Activated naive CD8-positive, alpha-beta T cell (primary cell): ENCODE measurements around the gene DNAJC15.

Source experiments
- H3K27ac Mint-ChIP-seq: one replicate; pipeline ENCODE4 v1.8.0; 2021; ENCODE audit warnings: mixed read lengths
- H3K27me3 Mint-ChIP-seq: one replicate; pipeline ENCODE4 v1.8.0; 2021; ENCODE audit warnings: mixed read lengths
- H3K36me3 Mint-ChIP-seq: one replicate; pipeline ENCODE4 v1.8.0; 2021; ENCODE audit warnings: mixed read lengths
- H3K4me1 Mint-ChIP-seq: one replicate; pipeline ENCODE4 v1.8.0; 2021; ENCODE audit warnings: low read depth, mixed read lengths
- H3K4me3 Mint-ChIP-seq: one replicate; pipeline ENCODE4 v1.8.0; 2021; ENCODE audit warnings: mild to moderate bottlenecking, mixed read lengths
- H3K9me3 Mint-ChIP-seq: one replicate; pipeline ENCODE4 v1.8.0; 2021; ENCODE audit warnings: low read depth, mixed read lengths

DNAJC15 gene

DNA sequence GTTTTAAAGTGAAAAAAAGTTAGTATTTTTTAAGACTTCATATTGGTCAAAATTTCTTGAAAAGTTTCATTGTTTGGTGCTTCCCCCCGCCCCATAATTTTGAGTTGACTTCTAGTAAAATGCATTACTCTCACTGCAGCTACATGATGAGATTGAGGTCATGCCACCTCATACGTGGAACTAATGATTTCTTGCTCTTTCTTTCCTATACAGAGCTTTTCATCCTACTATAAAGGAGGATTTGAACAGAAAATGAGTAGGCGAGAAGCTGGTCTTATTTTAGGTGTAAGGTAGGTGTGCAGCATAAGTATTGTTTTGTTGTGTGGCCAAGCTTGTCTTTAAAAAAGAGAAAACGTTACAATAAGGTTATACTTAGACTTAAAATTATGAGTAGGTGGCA, 55.0 kb downstream of the DNAJC15 start:
- Mint-ChIP-seq H3K36me3 (peaks cover 21% of the 10 kb centered on the region), H3K4me1 (peaks cover 42% of the 10 kb centered on the region), H3K27ac (no peak overlapping the region), H3K4me3 (no peak overlapping the region), H3K9me3 (no peaks in the 10 kb centered on the region), H3K27me3 (no peaks in the 10 kb centered on the region)

DNA sequence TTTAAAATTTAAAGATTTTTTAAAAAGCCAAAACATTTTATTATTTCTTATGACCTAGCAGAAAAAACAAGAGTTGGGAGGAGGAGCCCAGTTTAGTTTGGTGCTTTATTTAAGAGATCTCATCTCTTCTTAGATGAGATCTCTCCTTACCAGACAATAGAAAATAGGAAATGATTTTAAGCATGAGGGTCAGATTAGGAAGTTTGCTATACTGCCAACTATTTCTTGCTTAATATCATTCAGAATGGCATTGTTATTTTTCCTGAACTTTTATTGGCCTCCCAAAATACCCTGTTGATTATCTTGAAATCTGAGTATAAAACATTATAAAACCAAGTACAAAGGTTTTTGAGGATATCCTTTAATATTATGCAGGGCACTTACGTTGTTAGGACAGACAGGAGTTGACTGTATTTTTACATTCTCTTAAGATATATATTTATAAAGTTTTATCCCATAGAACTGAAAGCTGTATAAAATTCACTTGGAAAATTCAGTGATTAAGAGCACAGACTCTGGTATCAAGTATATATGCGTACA, 56.1 kb downstream of the DNAJC15 start:
- Mint-ChIP-seq H3K4me3 (no peak overlapping the region), H3K27me3 (no peaks in the 10 kb centered on the region), H3K36me3 (peaks cover 21% of the 10 kb centered on the region), H3K27ac (no peak overlapping the region), H3K4me1 (peaks cover 40% of the 10 kb centered on the region), H3K9me3 (no peaks in the 10 kb centered on the region)

DNA sequence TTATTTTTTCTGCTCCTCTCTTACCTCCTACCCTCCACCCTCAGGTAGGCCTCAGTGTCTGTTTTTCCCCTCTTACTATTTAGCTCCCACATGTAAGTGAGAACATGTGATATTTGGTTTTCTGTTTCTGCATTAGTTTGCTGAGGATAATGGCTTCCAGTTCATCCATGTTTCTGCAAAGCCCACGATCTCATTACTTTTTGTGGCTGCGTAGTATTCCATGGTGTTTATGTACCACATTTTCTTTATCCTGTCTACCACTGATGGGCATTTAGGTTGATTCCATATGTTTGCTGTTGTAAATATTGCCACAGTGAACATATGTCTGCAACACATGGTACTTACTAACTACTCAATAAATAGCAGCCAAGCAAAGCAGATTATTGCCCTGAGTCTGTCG, 56.8 kb downstream of the DNAJC15 start:
- H3K4me1 Mint-ChIP-seq: peaks cover 33% of the 10 kb centered on the region
- H3K9me3 Mint-ChIP-seq: no peaks in the 10 kb centered on the region
- H3K36me3 Mint-ChIP-seq: peaks cover 21% of the 10 kb centered on the region
- no peak overlapping the region for H3K4me3 Mint-ChIP-seq
- no peak overlapping the region for H3K27ac Mint-ChIP-seq
- no peaks in the 10 kb centered on the region for H3K27me3 Mint-ChIP-seq

DNA sequence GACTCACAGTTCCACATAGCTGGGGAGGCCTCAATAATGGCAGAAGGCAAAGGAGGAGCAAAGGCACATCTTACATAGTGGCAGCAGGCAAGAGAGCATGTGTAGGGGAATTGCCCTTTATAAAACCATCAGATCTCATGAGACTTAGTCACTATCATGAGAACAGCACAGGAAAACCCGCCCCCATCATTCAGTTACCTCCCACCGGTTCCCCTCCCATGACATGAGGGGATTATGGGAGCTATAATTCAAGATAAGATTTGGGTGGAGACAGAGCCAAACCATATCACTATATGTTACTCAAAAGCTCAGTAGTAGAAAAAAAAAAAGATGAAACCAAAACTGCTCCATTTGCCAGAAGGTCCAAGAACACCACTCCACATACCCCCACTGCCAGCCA, 58.5 kb downstream of the DNAJC15 start:
- Mint-ChIP-seq H3K36me3 (peaks cover 24% of the 10 kb centered on the region), H3K9me3 (no peaks in the 10 kb centered on the region), H3K4me3 (no peak overlapping the region), H3K4me1 (peaks cover 16% of the 10 kb centered on the region), H3K27me3 (no peaks in the 10 kb centered on the region), H3K27ac (no peak overlapping the region)

DNA sequence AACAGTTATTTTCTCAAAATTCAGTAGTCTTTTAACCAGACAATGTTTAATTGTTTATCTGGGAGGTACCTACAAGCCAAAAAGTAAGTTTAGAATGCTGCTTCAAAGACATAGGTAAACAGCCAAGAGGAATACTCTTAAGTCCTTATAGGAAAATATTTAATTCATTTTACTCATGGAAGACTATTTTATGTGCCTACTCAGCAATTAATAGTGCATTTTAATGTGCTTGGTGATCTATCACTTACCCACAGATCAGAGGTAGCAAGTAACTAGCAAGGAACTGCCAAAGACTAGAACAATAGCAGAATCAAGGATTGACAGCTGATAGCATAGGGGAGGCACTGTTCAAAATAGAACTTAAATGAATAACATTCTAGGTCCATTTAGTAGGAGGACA, 60.4 kb downstream of the DNAJC15 start:
- no peak overlapping the region for H3K4me3 Mint-ChIP-seq
- H3K27ac Mint-ChIP-seq: no peak overlapping the region
- H3K36me3 Mint-ChIP-seq: peaks cover 27% of the 10 kb centered on the region
- no peaks in the 10 kb centered on the region for H3K9me3 Mint-ChIP-seq
- H3K27me3 Mint-ChIP-seq: no peaks in the 10 kb centered on the region
- H3K4me1 Mint-ChIP-seq: peaks cover 14% of the 10 kb centered on the region

DNA sequence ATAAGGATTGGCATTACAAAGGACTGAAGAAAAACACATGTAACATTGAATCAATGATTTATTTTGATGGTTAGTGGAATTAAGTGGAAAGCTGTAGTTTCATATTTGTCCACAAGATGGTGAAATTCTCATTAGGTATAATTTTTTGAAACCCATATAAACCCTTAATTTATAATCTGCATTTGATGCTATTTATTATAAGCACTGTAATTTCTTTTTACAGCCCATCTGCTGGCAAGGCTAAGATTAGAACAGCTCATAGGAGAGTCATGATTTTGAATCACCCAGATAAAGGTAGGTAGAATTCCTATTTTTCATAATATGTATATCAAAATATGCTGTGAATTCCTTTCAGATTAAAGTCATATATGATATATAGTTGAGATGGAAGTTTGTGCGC, 62.2 kb downstream of the DNAJC15 start:
- H3K4me1 Mint-ChIP-seq: peaks cover 14% of the 10 kb centered on the region
- no peaks in the 10 kb centered on the region for H3K27me3 Mint-ChIP-seq
- H3K9me3 Mint-ChIP-seq: peaks cover 4% of the 10 kb centered on the region
- H3K36me3 Mint-ChIP-seq: peaks cover 29% of the 10 kb centered on the region
- no peak overlapping the region for H3K4me3 Mint-ChIP-seq
- H3K27ac Mint-ChIP-seq: no peak overlapping the region

DNA sequence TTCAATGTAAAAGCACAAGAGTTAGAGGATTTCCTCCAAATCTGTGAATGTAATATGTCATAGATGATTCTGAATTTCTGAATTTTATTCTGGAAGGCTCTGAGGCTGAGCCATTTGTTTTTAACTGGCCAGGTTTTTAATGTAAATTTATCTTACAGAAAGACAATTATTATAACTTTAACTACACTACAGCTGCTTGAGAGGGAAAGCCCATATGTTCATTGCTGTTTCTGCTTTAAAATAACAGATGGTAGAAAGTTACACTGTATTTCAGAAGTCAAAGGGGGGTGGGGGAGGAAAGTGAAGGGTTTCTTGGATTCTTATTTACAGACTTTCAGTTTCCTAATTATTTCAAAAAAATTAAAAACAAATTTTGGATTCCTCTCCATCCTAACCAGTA, 62.8 kb downstream of the DNAJC15 start:
- Mint-ChIP-seq H3K9me3 (peaks cover 4% of the 10 kb centered on the region), H3K4me1 (peaks cover 14% of the 10 kb centered on the region), H3K27me3 (no peaks in the 10 kb centered on the region), H3K4me3 (no peak overlapping the region), H3K27ac (no peak overlapping the region), H3K36me3 (peaks cover 28% of the 10 kb centered on the region)

DNA sequence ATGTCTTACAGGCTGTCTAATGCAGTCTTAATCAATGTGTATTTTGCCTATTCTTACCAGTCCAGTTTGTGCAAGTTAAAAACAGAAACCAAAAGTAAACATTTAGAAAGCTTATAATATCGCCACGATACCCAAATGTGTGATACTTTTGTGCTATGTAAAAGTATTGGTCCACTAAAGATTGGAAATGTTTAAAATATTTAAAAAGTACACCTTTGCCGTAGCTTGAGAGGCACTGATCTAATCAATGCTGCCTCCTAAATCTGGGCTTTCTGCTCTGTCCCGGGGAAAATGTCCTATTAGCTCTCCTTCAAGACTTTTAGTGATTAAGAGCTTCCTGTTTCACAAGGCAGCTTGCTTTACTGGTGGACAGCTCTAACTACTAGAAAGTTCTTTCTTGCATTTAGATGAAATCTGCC, 64.7 kb downstream of the DNAJC15 start:
- Mint-ChIP-seq H3K4me1 (peaks cover 9% of the 10 kb centered on the region), H3K36me3 (peaks cover 25% of the 10 kb centered on the region), H3K4me3 (peak overlapping the region; percentile 47), H3K27ac (peak overlapping the region; percentile 3), H3K27me3 (no peaks in the 10 kb centered on the region), H3K9me3 (peaks cover 4% of the 10 kb centered on the region)

DNA sequence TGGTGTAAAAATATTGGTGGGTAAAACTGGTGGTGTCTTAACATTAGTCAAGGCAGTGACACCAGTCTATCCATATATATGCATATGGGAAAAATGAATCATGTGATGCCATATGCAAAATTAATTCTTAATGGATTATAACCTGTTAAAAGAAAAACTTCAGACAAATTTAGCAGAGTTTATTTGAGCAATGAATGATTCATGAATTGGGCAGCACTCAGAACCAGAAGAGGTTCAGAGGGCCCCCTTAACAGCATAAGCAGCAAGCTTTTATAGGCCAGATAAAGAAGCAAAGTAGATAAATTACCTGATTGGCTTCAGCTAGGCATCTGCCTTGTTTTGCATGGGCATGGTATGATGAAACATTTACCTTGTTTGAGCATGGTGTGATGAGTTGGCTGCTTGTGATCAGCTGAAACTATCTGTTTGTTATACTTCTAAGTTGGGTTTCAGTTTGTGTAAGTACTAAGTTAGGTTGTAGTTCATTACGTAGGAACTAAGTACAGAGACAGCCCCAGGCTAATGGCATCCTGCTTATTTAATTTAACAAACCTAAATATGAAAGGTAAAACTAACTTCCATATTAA, 66.6 kb downstream of the DNAJC15 start:
- H3K36me3 Mint-ChIP-seq: peaks cover 25% of the 10 kb centered on the region
- H3K9me3 Mint-ChIP-seq: peaks cover 4% of the 10 kb centered on the region
- H3K27me3 Mint-ChIP-seq: no peaks in the 10 kb centered on the region
- no peak overlapping the region for H3K27ac Mint-ChIP-seq
- H3K4me3 Mint-ChIP-seq: no peak overlapping the region
- peaks cover 14% of the 10 kb centered on the region for H3K4me1 Mint-ChIP-seq

DNA sequence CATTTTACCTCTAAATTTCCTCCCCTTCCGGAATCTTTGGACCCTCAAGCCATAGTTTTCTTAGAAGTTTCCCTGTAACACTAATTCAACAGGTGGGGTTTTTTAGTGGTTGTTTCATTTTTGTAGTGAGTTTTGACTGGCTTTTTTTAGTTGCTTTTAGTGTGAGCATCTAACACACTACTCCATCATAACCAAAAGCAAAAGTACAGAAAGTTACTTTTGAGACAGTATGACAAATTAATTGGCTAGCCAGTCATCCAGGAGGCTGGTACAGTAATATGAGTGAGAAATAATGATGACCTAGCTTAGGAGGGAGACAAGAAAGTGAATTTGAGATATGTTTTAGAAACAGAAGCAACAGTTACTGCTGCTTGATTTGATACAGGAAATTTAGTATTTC, 71.5 kb downstream of the DNAJC15 start:
- Mint-ChIP-seq H3K9me3 (no peaks in the 10 kb centered on the region), H3K4me3 (no peak overlapping the region), H3K4me1 (peaks cover 13% of the 10 kb centered on the region), H3K36me3 (peaks cover 18% of the 10 kb centered on the region), H3K27me3 (no peaks in the 10 kb centered on the region), H3K27ac (peak overlapping the region; percentile 1)

DNA sequence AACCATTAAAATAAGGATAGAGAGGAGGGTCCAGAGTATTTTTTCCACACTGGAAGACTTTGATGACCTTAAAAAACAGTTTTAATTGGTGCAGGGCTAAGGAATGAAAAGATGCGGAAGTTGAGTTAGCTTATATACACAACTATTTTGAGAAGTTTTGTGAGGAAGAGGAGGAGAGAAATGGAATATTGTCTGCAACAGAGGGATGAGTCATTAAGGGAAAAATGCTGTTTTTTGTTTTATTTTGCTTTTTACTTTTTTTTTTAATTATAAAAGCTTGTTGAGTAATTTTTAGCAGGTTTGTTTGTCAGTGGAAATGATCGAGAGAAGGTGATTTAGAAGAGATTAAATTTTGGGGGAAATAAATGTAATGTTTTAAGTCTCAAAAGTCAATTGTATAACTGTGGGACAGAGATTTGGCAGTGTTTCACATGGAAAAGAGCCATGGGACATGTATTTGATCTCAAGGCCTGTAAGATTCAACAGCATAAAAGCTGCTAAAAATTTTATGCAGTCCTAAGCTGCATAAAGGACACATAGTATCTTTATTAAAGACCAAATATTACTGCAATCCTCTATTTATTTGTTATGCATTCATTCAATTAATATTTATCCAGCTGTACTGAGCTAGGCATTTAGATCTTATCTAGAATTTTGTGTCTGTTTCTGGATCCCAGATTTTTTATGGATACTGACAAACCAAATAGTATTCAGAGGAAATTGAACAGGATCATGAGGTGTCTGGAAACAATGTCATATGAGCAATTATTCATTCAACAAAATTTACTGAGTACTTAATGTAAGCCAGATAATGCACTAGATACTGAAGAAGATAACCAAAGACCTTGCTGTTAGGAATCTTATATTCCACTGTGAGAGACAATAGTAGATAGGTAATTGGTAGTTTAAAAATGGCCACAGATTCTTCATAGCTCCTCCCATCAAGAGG, 72.7 kb downstream of the DNAJC15 start:
- H3K27ac Mint-ChIP-seq: no peak overlapping the region
- H3K27me3 Mint-ChIP-seq: no peaks in the 10 kb centered on the region
- H3K36me3 Mint-ChIP-seq: peaks cover 22% of the 10 kb centered on the region
- H3K4me1 Mint-ChIP-seq: peaks cover 13% of the 10 kb centered on the region
- no peak overlapping the region for H3K4me3 Mint-ChIP-seq
- H3K9me3 Mint-ChIP-seq: peaks cover 6% of the 10 kb centered on the region

DNA sequence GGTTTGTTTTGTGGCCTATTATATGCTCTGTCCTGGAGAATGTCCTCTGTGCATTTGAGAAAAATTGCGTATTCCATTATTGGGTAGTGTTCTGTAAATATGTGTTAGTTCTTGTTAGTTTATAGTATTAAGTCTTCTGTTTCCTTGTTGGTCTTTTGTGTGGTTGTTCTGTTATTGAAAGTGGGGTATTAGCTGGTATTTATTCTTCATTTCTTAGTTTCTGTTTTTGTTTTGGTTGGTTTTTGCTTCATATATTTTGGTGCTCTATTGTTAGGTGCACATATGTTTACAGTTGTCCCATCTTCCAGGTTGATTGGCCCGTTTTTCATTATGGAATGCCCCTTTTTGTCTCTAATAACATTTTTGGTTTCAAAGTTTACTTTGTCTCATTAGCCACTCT, 77.3 kb downstream of the DNAJC15 start:
- H3K27ac Mint-ChIP-seq: no peak overlapping the region
- no peaks in the 10 kb centered on the region for H3K27me3 Mint-ChIP-seq
- H3K4me1 Mint-ChIP-seq: peaks cover 13% of the 10 kb centered on the region
- H3K4me3 Mint-ChIP-seq: no peak overlapping the region
- peaks cover 6% of the 10 kb centered on the region for H3K9me3 Mint-ChIP-seq
- H3K36me3 Mint-ChIP-seq: peaks cover 25% of the 10 kb centered on the region

DNA sequence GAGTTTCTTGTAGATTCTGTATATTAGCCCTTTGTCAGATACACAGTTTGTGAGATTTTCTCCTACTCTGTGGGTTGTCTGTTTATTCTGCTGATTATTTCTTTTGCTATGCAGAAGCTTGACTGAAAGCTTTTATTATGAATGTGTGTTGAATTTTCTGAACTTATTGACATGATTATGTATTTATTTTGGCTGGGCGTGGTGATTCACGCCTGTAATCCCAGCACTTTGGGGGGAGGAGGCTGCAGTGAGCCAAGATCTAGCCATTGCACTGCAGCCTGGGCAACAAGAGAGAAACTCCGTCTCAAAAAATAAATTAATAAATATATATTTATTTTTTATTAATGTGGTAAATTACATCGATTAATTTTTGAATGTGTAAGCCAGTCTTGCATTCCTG, 78.9 kb downstream of the DNAJC15 start:
- H3K36me3 Mint-ChIP-seq: peaks cover 20% of the 10 kb centered on the region
- H3K27me3 Mint-ChIP-seq: no peaks in the 10 kb centered on the region
- no peak overlapping the region for H3K4me3 Mint-ChIP-seq
- H3K4me1 Mint-ChIP-seq: peaks cover 12% of the 10 kb centered on the region
- peaks cover 6% of the 10 kb centered on the region for H3K9me3 Mint-ChIP-seq
- no peak overlapping the region for H3K27ac Mint-ChIP-seq

DNA sequence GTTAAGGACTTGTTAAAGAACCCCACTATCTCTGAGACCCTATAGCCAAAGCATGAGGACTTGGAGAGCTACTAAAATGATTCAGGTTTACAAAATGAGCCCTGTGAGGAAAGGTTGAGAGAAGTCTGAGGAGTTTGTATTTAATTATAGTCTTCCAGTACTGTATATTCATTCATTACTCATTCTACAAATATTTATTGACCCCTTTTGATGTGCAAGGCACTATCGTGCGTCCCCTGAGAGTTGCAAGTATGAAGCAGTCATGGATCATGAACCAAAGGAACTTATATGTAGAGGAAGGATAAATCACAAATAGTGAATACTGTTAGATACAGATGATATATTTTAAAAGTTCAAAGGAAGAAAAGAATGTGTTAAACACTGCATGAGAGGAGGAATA, 84.4 kb downstream of the DNAJC15 start:
- H3K4me1 Mint-ChIP-seq: no peaks in the 10 kb centered on the region
- no peaks in the 10 kb centered on the region for H3K27me3 Mint-ChIP-seq
- peaks cover 13% of the 10 kb centered on the region for H3K36me3 Mint-ChIP-seq
- no peak overlapping the region for H3K27ac Mint-ChIP-seq
- H3K9me3 Mint-ChIP-seq: no peaks in the 10 kb centered on the region
- H3K4me3 Mint-ChIP-seq: no peak overlapping the region

DNA sequence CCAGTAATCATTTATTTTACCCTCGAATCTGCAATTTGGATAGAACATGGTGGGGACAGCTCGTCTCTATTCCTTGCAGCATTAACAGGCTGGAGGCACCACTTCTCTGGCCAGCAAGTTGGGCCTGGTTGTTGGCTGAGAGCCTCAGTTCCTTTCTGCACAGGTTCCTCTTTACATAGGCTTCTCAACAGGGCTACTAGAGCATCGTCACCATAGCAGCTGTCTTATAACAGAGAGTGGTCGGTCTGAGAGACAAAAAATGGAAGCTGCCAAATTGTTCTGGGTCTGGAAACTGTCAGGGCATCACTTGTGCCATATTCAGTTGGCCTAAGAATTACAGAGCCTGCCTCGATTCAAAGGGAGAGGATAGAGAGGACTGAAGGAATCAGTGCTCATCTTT, 86.7 kb downstream of the DNAJC15 start:
- Mint-ChIP-seq H3K36me3 (peaks cover 9% of the 10 kb centered on the region), H3K27me3 (no peaks in the 10 kb centered on the region), H3K4me3 (no peak overlapping the region), H3K4me1 (no peaks in the 10 kb centered on the region), H3K9me3 (no peaks in the 10 kb centered on the region), H3K27ac (no peak overlapping the region)
